Right lobe of liver (tissue), 6 donors: ENCODE measurements around the gene SSR4. TPM values are rescaled to one million over a fixed set of nuclear protein-coding genes. Genes with fewer than 3 reads are reported as not detected.
"Not testable (repeated sequence)": the region's sequence is repeated elsewhere in the genome, so short reads cannot be mapped to it uniquely, and the experiment has no call there.

ENCODE experiments used
- ATAC-seq, 4 donors: fragments of 200-7000 bp; cut with Tn5 transposase; one replicate each; pipeline ENCODE4 v1.9.1; 2020; ENCODE audit warnings: mild to moderate bottlenecking in 4 of 4, moderate library complexity in 4 of 4
- DNase-seq, 3 donors: peaks; one replicate each; pipeline ENCODE4 v3.0.0-alpha.2; 2020
- H3K27ac ChIP-seq, 3 donors: fragments of 200-600 bp; one replicate each; pipeline ENCODE4 v1.8.0; 2022
- H3K27me3 ChIP-seq, 2 donors: fragments of 200-600 bp; one replicate each; pipeline ENCODE4 v1.8.0; 2022
- H3K36me3 ChIP-seq, 4 donors: fragments of 200-600 bp; sonication (generic) in 1 of 4; one replicate each; pipeline versions ENCODE4 v1.5.1 to v1.8.0; 2017 to 2022; ENCODE audit warnings: control low read depth in 1 of 4
- H3K4me1 ChIP-seq, 4 donors: fragments of 200-600 bp; sonication (generic) in 1 of 4; one replicate each; pipeline versions ENCODE4 v1.5.1 to v1.8.0; 2017 to 2022; ENCODE audit warnings: control low read depth in 1 of 4
- H3K4me3 ChIP-seq, 3 donors: fragments of 200-600 bp; one replicate each; pipeline ENCODE4 v1.8.0; 2022
- H3K9me3 ChIP-seq, 4 donors: fragments of 200-600 bp; sonication (generic) in 1 of 4; one replicate each; pipeline versions ENCODE4 v1.5.1 to v1.8.0; 2017 to 2022; ENCODE audit warnings: control low read depth in 1 of 4
- CTCF ChIP-seq, 4 donors: fragments of 200-600 bp in 3 of 4; fragments of 450-650 bp in 1 of 4; IDR thresholded peaks; one replicate each; pipeline versions ENCODE4 v1.5.1 to v1.8.0; 2016 to 2022; ENCODE audit warnings: antibody characterized with exemption in 4 of 4, mild to moderate bottlenecking in 2 of 4
- POLR2A ChIP-seq: fragments of 450-650 bp; IDR thresholded peaks from one replicate; pipeline ENCODE4 v1.6.1; 2017; ENCODE audit warnings: antibody characterized with exemption, mild to moderate bottlenecking
- WGBS: methylation state at CpG from one replicate; pipeline ENCODE4 v1.1.6; 2018; ENCODE audit warnings: low coverage, low lambda C conversion rate; ENCODE audit not compliant: insufficient coverage; ENCODE audit errors: missing lambda C conversion rate; 5-methylcytosine and 5-hydroxymethylcytosine counted together
- intact Hi-C, 2 donors: fragments of 100-400 bp; cut with DNase I; formaldehyde crosslinking; loops; one replicate each; pipeline versions ENCODE4 v1.11.2 to v1.14.1; 2022
- total RNA-seq, 6 experiments: library from RNA; depleted of rRNA in 2 of 6; stranded (reverse); fragments of >200 nt in 2 of 6; fragmentation: NEBNext Ultra II Directional in 3 of 6; extraction: Animal tissue kit (Norgen Biotek cat#: 25700) in 3 of 6; gene quantifications; one replicate each; pipeline versions ENCODE4 v1.1.0 to v1.2.4, GENCODE V29; 2016 to 2023
- donor health status: DM: no; HTN: yes; CAD: no.
- donor health status: DM: no; HTN: no; CAD: no.
- donor health status: DM: no; HTN: no; CAD: no.
- donor health status: DM: no; HTN: yes; CAD: no.
- donor health status: DM: no; HTN: yes; CAD: no.

SSR4 gene
- total RNA-seq, 6 experiments from 2014 or later, result 150 to 221 (median 205) TPM

- H3K36me3 ChIP-seq, result no peaks in the 10 kb centered on the region
- H3K4me1 ChIP-seq, result no peaks in the 10 kb centered on the region
- no peak overlapping the region for H3K4me3 ChIP-seq
- peaks cover 0 to 3% of the 10 kb centered on the region in 2 donors for H3K27me3 ChIP-seq
- H3K27ac ChIP-seq, result no peak overlapping the region
- TF ChIP-seq CTCF (IDR thresholded peaks at IDR 0.05), result no peak
- TF ChIP-seq POLR2A, result no peak
- intact Hi-C loops, result no loop called here
- no peaks in the 10 kb centered on the region for H3K9me3 ChIP-seq
- ATAC-seq (no peak), DNase-seq (no peak)
- WGBS, result 59% methylated on average over 10 of the region's 19 CpGs
These were observed 20.3 kb downstream of the SSR4 start for GRCh38 chrX:153814591-153815315.

GRCh38 chrX:153816831-153817690 is 22.6 kb downstream of the SSR4 start:
- intact Hi-C loops, result no loop called here
- Histone ChIP-seq H3K4me1 (no peaks in the 10 kb centered on the region), H3K4me3 (no peak overlapping the region), H3K36me3 (no peaks in the 10 kb centered on the region), H3K9me3 (no peaks in the 10 kb centered on the region), H3K27me3 (peaks cover 0 to 10% of the 10 kb centered on the region in 2 donors), H3K27ac (no peak overlapping the region)
- ATAC-seq (peak; percentile 29 to 50 (median 40)), DNase-seq (peak in 1 of 3 donors; percentile 46)
- no peak for TF ChIP-seq POLR2A
- no peak for TF ChIP-seq CTCF (IDR thresholded peaks at IDR 0.05)
- 64% methylated on average over 24 of the region's 25 CpGs for WGBS

GRCh38 chrX:153818064-153818463 is 23.6 kb downstream of the SSR4 start:
- H3K36me3 ChIP-seq, H3K9me3 ChIP-seq, H3K4me1 ChIP-seq, intact Hi-C loops, ATAC-seq, H3K4me3 ChIP-seq, H3K27ac ChIP-seq, H3K27me3 ChIP-seq: not testable (repeated sequence)
- WGBS, result 72% methylated on average over 8 of the region's 9 CpGs
- DNase-seq, result peak in 1 of 3 donors; percentile 19

- intact Hi-C loops, result no loop called here
- peak overlapping the region in 2 of 3 donors; percentile 21 to 29 for H3K4me3 ChIP-seq
- no peak overlapping the region for H3K27ac ChIP-seq
These were observed 24.3 kb downstream of the SSR4 start for GRCh38 chrX:153818571-153819383.

More at GRCh38 chrX:153818571-153819383, 24.3 kb downstream of the SSR4 start:
- Histone ChIP-seq H3K4me1 (no peaks in the 10 kb centered on the region), H3K27me3 (peaks cover 0 to 10% of the 10 kb centered on the region in 2 donors), H3K9me3 (no peaks in the 10 kb centered on the region), H3K36me3 (no peaks in the 10 kb centered on the region)
- 47% methylated on average over 5 of the region's 67 CpGs for WGBS
- ATAC-seq (peak; percentile 62 to 76 (median 74)), DNase-seq (peak in 1 of 3 donors; percentile 34)
- no peak for TF ChIP-seq CTCF (IDR thresholded peaks at IDR 0.05)
- no peak for TF ChIP-seq POLR2A
